Measurements from ENCODE around the gene NUP205. TPM values are rescaled to one million over a fixed set of nuclear protein-coding genes. Genes with fewer than 3 reads are reported as not detected.
A peak's percentile ranks its signal among the peaks of the same experiment; 100 is the strongest.

Gene NUP205
- total RNA-seq, 2 donors from 2014 or later: 118 to 129 TPM

- Mint-ChIP-seq H3K27ac (no peak overlapping the region), H3K9me3 (no peaks in the 10 kb centered on the region), H3K4me1 (peaks cover 2% of the 10 kb centered on the region), H3K27me3 (ENCODE audit: insufficient read depth) (no peaks in the 10 kb centered on the region), H3K36me3 (ENCODE audit: low read depth) (peaks cover 38% of the 10 kb centered on the region), H3K4me3 (no peak overlapping the region)
- Histone ChIP-seq H3K27ac (ENCODE audit: low read depth, low read length) (no peak overlapping the region), H3K27me3 (ENCODE audit: control insufficient read depth, insufficient read depth, low read length, poor library complexity, severe bottlenecking) (no peaks in the 10 kb centered on the region), H3K9ac (ENCODE audit: extremely low read depth, low read length, poor library complexity, severe bottlenecking) (no peak overlapping the region), H3K9me3 (ENCODE audit: control insufficient read depth, low read length) (no peaks in the 10 kb centered on the region), H3K4me1 (ENCODE audit: control insufficient read depth, insufficient read depth, low read length) (no peaks in the 10 kb centered on the region), H3K4me3 (ENCODE audit: low read length) (no peak overlapping the region), H3K36me3 (ENCODE audit: control insufficient read depth, insufficient read depth, low read length) (peaks cover 45% of the 10 kb centered on the region)
- no peak for DNase-seq
- WGBS, 2 experiments (ENCODE audit: insufficient coverage in 1 of 2, insufficient read length in 1 of 2): 93 to 100% methylated on average over 2 to 3 of the region's 4 CpGs
- TF ChIP-seq CTCF (conservative IDR thresholded peaks at IDR 0.05): no peak
Observed at GRCh38 chr7:135678612-135679575, 121.2 kb downstream of the NUP205 start.

DNA sequence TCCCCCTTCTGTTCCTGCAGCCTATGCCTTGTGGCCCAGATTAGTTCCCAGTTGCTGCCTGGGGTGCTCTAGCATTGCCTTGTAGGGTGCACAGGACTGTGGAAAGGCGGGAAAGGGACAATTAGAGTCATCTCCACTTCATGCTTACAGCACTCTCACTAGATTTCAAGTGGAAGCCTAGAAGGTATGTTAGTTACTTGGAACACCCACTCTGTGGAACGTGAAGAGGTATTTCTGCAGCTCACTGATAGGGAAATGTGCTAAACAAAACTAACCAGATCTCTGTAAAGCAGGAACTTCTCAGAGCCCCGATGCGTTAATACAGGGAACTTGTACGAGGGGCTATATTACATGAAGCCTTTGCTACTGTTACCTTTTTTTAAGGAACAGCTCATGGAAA lies 124.0 kb downstream of the NUP205 start:
- H3K36me3 Mint-ChIP-seq (ENCODE audit: low read depth): peaks cover 21% of the 10 kb centered on the region
- no peak overlapping the region for H3K27ac ChIP-seq (ENCODE audit: low read depth, low read length)
- no peak overlapping the region for H3K27ac Mint-ChIP-seq

DNA sequence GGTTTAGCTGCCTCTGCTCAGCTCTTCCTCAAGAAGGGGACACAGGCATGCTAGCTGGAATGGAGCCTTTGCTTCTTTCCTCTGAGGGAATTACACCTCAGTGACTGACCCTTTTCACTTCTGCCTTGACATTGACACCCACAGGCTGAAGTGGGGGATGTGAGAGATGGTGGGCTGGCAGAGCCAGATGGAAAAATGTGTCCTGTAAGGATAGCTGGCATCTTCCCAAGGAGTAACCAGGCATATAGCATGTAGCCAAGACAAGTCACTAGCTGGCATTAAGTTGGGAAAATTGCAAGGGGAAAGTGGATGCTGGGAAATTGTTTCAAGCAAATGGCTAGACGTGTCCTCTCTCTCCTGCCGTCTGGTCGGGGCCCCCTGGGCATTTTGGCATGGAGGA lies 124.5 kb downstream of the NUP205 start:
- H3K9ac ChIP-seq (ENCODE audit: extremely low read depth, low read length, poor library complexity, severe bottlenecking): no peak overlapping the region
- no peaks in the 10 kb centered on the region for H3K9me3 Mint-ChIP-seq
- TF ChIP-seq CTCF (conservative IDR thresholded peaks at IDR 0.05): no peak
- H3K27me3 Mint-ChIP-seq (ENCODE audit: insufficient read depth): no peaks in the 10 kb centered on the region
- no peaks in the 10 kb centered on the region for H3K27me3 ChIP-seq (ENCODE audit: control insufficient read depth, insufficient read depth, low read length, poor library complexity, severe bottlenecking)
- H3K4me1 Mint-ChIP-seq: peaks cover 11% of the 10 kb centered on the region
- no peak overlapping the region for H3K4me3 Mint-ChIP-seq
- H3K36me3 Mint-ChIP-seq (ENCODE audit: low read depth): peaks cover 20% of the 10 kb centered on the region
- WGBS, 2 experiments (ENCODE audit: insufficient coverage in 1 of 2, insufficient read length in 1 of 2): 94 to 100% methylated on average over 1 to 3 of the region's 3 CpGs
- DNase-seq: no peak
- no peaks in the 10 kb centered on the region for H3K9me3 ChIP-seq (ENCODE audit: control insufficient read depth, low read length)
- peaks cover 16% of the 10 kb centered on the region for H3K36me3 ChIP-seq (ENCODE audit: control insufficient read depth, insufficient read depth, low read length)
- H3K4me3 ChIP-seq (ENCODE audit: low read length): no peak overlapping the region
- H3K4me1 ChIP-seq (ENCODE audit: control insufficient read depth, insufficient read depth, low read length): no peaks in the 10 kb centered on the region
- peak overlapping the region; percentile 52 for H3K27ac Mint-ChIP-seq
- no peak overlapping the region for H3K27ac ChIP-seq (ENCODE audit: low read depth, low read length)

More for the DNA sequence above, 124.0 kb downstream of the NUP205 start:
- Histone ChIP-seq H3K9me3 (ENCODE audit: control insufficient read depth, low read length) (no peaks in the 10 kb centered on the region), H3K9ac (ENCODE audit: extremely low read depth, low read length, poor library complexity, severe bottlenecking) (no peak overlapping the region), H3K4me1 (ENCODE audit: control insufficient read depth, insufficient read depth, low read length) (no peaks in the 10 kb centered on the region), H3K27me3 (ENCODE audit: control insufficient read depth, insufficient read depth, low read length, poor library complexity, severe bottlenecking) (no peaks in the 10 kb centered on the region), H3K36me3 (ENCODE audit: control insufficient read depth, insufficient read depth, low read length) (peaks cover 20% of the 10 kb centered on the region), H3K4me3 (ENCODE audit: low read length) (no peak overlapping the region)
- H3K4me1 Mint-ChIP-seq: peaks cover 11% of the 10 kb centered on the region
- no peaks in the 10 kb centered on the region for H3K27me3 Mint-ChIP-seq (ENCODE audit: insufficient read depth)
- no peak overlapping the region for H3K4me3 Mint-ChIP-seq
- WGBS, 2 experiments (ENCODE audit: insufficient coverage in 1 of 2, insufficient read length in 1 of 2): 72 to 77% methylated on average over 4 to 5 of the region's 5 CpGs
- no peak for DNase-seq
- no peaks in the 10 kb centered on the region for H3K9me3 Mint-ChIP-seq
- no peak for TF ChIP-seq CTCF (conservative IDR thresholded peaks at IDR 0.05)
